IMR-90 (cell line): ENCODE measurements around the gene CDT1. TPM values are rescaled to one million over a fixed set of nuclear protein-coding genes. Genes with fewer than 3 reads are reported as not detected.

Experiments
- ATAC-seq: fragments of 200-7000 bp; cut with Tn5 transposase; 2 replicates; pipeline ENCODE4 v1.9.1; 2020; ENCODE audit warnings: low read depth, mild to moderate bottlenecking, moderate library complexity
- BruUV-seq: library from RNA; stranded (reverse); fragments of 400-500 nt; replicated peaks from 2 replicates; lab custom pipeline; 2021; lab: Mats Ljungman, UMichigan
- CTCF ChIA-PET: fragments of 300-600 bp; formaldehyde crosslinking; extraction: SDS; loops from one replicate; lab custom pipeline; 2021; ENCODE audit warnings: antibody characterized with exemption; lab: Yijun Ruan, JAX
- POLR2A ChIA-PET: fragments of 300-600 bp; sonication (Branson Sonifier 250); formaldehyde crosslinking; loops from one replicate; lab custom pipeline; 2022; ENCODE audit warnings: antibody characterized with exemption; ENCODE audit not compliant: unreplicated experiment; lab: Charles Lee
- DNase-seq: peaks from one replicate; pipeline ENCODE4 v3.0.0; 2013
- H2AFZ ChIP-seq: replicated peaks from 2 replicates; pipeline ENCODE3; 2013; ENCODE audit warnings: low read length, mild to moderate bottlenecking; ENCODE audit not compliant: poor library complexity
- H2AK5ac ChIP-seq: 2 replicates; pipeline ENCODE4 v1.6.1; 2013; ENCODE audit warnings: low read depth, low read length, inconsistent platforms
- H2AK9ac ChIP-seq: replicated peaks from 2 replicates; pipeline ENCODE3; 2013; ENCODE audit warnings: mild to moderate bottlenecking, low read depth, low read length, moderate library complexity; ENCODE audit not compliant: poor library complexity
- H2BK120ac ChIP-seq: 2 replicates; pipeline ENCODE4 v1.6.1; 2013; ENCODE audit warnings: low read depth, low read length, inconsistent platforms
- H2BK15ac ChIP-seq: 3 replicates; pipeline ENCODE4 v1.6.1; 2013; ENCODE audit warnings: low read depth, low read length, inconsistent platforms
- H2BK20ac ChIP-seq: 2 replicates; pipeline ENCODE4 v1.6.1; 2013; ENCODE audit warnings: low read depth, mild to moderate bottlenecking, inconsistent platforms, low read length, moderate library complexity
- H2BK5ac ChIP-seq: 2 replicates; pipeline ENCODE4 v1.6.1; 2013; ENCODE audit warnings: mild to moderate bottlenecking, low read depth, low read length, inconsistent platforms; ENCODE audit not compliant: poor library complexity, severe bottlenecking
- H3K14ac ChIP-seq: replicated peaks from 2 replicates; pipeline ENCODE4 v1.6.1; 2013; ENCODE audit warnings: low read depth, low read length, inconsistent platforms
- H3K18ac ChIP-seq: 2 replicates; pipeline ENCODE4 v1.6.1; 2013; ENCODE audit warnings: low read depth, low read length, control low read depth
- H3K23ac ChIP-seq: 2 replicates; pipeline ENCODE4 v1.6.1; 2013; ENCODE audit warnings: low read depth, low read length, inconsistent platforms
- H3K27ac ChIP-seq: 2 replicates; pipeline ENCODE4 v1.5.1; 2013; ENCODE audit warnings: mild to moderate bottlenecking, control low read depth, low read length; ENCODE audit not compliant: insufficient read depth
- H3K27me3 ChIP-seq: 2 replicates; pipeline ENCODE4 v1.6.1; 2013; ENCODE audit warnings: low read length; ENCODE audit not compliant: control insufficient read depth, insufficient read depth
- H3K36me3 ChIP-seq: 2 replicates; pipeline ENCODE4 v1.6.1; 2013; ENCODE audit warnings: low read length, mixed read lengths; ENCODE audit not compliant: control insufficient read depth, insufficient read depth
- H3K4ac ChIP-seq: 2 replicates; pipeline ENCODE4 v1.6.1; 2013; ENCODE audit warnings: low read depth, low read length, inconsistent platforms
- H3K4me1 ChIP-seq: 2 replicates; pipeline ENCODE4 v1.6.1; 2013; ENCODE audit warnings: low read length, mixed read lengths; ENCODE audit not compliant: control insufficient read depth, insufficient read depth
- H3K4me2 ChIP-seq: 2 replicates; pipeline ENCODE4 v1.6.1; 2013; ENCODE audit warnings: low read depth, mild to moderate bottlenecking, control low read depth, low read length, moderate library complexity
- H3K4me3 ChIP-seq: 2 replicates; pipeline ENCODE4 v1.5.1; 2013; ENCODE audit warnings: low read depth, mild to moderate bottlenecking, control low read depth, low read length, moderate library complexity; ENCODE audit not compliant: insufficient read depth
- H3K56ac ChIP-seq: 2 replicates; pipeline ENCODE4 v1.6.1; 2013; ENCODE audit warnings: low read length, inconsistent platforms; ENCODE audit not compliant: insufficient read depth; ENCODE audit errors: extremely low read depth
- H3K79me1 ChIP-seq, 2 experiments: 2 replicates each; pipeline ENCODE4 v1.6.1; 2013; ENCODE audit warnings: low read length in 2 of 2, inconsistent platforms in 1 of 2, low read depth in 1 of 2
- H3K9ac ChIP-seq: 2 replicates; pipeline ENCODE4 v1.6.1; 2013; ENCODE audit warnings: low read depth, low read length, control low read depth
- H3K9me1 ChIP-seq: 2 replicates; pipeline ENCODE4 v1.6.1; 2013; ENCODE audit warnings: low read length, inconsistent platforms; ENCODE audit not compliant: insufficient read depth
- H3K9me3 ChIP-seq: 2 replicates; pipeline ENCODE4 v1.6.1; 2013; ENCODE audit warnings: low read length; ENCODE audit not compliant: control insufficient read depth, insufficient read depth
- H4K20me1 ChIP-seq: 2 replicates; pipeline ENCODE4 v1.6.1; 2013; ENCODE audit warnings: low read length, inconsistent platforms; ENCODE audit not compliant: insufficient read depth
- H4K5ac ChIP-seq: 2 replicates; pipeline ENCODE4 v1.6.1; 2013; ENCODE audit warnings: mild to moderate bottlenecking, low read depth, low read length, control low read depth
- H4K8ac ChIP-seq, 2 experiments: 2 replicates each; pipeline ENCODE4 v1.6.1; 2013; ENCODE audit warnings: low read depth in 2 of 2, low read length in 2 of 2, control low read depth in 1 of 2, inconsistent platforms in 1 of 2
- H4K91ac ChIP-seq: 2 replicates; pipeline ENCODE4 v1.6.1; 2013; ENCODE audit warnings: low read depth, low read length, inconsistent platforms; ENCODE audit not compliant: insufficient read depth
- MAZ ChIP-seq: IDR thresholded peaks from 2 replicates; pipeline ENCODE4 v1.6.1; 2012; ENCODE audit warnings: low read depth, mild to moderate bottlenecking, low read length, improper control_type of control experiment, moderate library complexity, borderline replicate concordance
- POLR2A ChIP-seq: IDR thresholded peaks from 2 replicates; pipeline ENCODE4 v1.6.1; 2012; ENCODE audit warnings: mild to moderate bottlenecking, low read depth, low read length
- RAD21 ChIP-seq: IDR thresholded peaks from 2 replicates; pipeline ENCODE4 v1.6.1; 2012; ENCODE audit warnings: low read length, improper control_type of control experiment
- WGBS, 2 experiments: methylation state at CpG; one replicate each; pipeline versions ENCODE4 v1.1.5 to v1.1.7; 2013; ENCODE audit warnings: missing lambda C conversion rate in 2 of 2; ENCODE audit not compliant: insufficient read length in 1 of 2; ENCODE audit errors: extremely low coverage in 2 of 2; 5-methylcytosine and 5-hydroxymethylcytosine counted together
- dilution Hi-C: fragments of 300-500 bp; cut with HindIII; formaldehyde crosslinking; loops from one replicate; pipeline ENCODE4 v1.14.3; 2018; ENCODE audit warnings: low sequenced_read_pairs; ENCODE audit not compliant: unreplicated experiment
- in situ Hi-C: fragments of 300-500 bp; cut with MboI; formaldehyde crosslinking; loops from 3 replicates; pipeline ENCODE4 v1.14.3; 2019; ENCODE audit warnings: low sequenced_read_pairs, inconsistent platforms, mixed read lengths
- intact Hi-C: fragments of 100-400 bp; cut with micrococcal nuclease; formaldehyde crosslinking; loops from 2 replicates; pipeline ENCODE4 v1.10.0; 2022
- polyA plus RNA-seq, 3 experiments: library from polyadenylated mRNA; depleted of rRNA; stranded (reverse); fragments of >200 nt; gene quantifications; 2 replicates each; pipeline ENCODE4 v1.2.3, GENCODE V29; 2012; ENCODE audit warnings: low replicate concordance in 1 of 3
- total RNA-seq: library from RNA; depleted of rRNA; stranded (reverse); fragments of >200 nt; gene quantifications from 2 replicates; pipeline ENCODE4 v1.2.3, GENCODE V29; 2012

CDT1 gene
- total and polyA plus RNA-seq, 2 of the 4 experiments (the other 2 are of a cell fraction), result 3.2 to 11.8 TPM

GRCh38 chr16:88759976-88760350 is 43.6 kb upstream of the CDT1 start:
- WGBS, 2 experiments, result 100% methylated on average over 2 of the region's 22 CpGs; no CpG with 5 or more reads in 1 of the 2 experiments
- Histone ChIP-seq H2BK120ac (no peak overlapping the region), H4K20me1 (peaks cover 96% of the 10 kb centered on the region)

More at GRCh38 chr16:88759976-88760350, 43.6 kb upstream of the CDT1 start:
- Histone ChIP-seq H3K36me3 (peaks cover 5% of the 10 kb centered on the region), H2BK15ac (no peak overlapping the region), H3K4me3 (no peak overlapping the region), H3K56ac (no peak overlapping the region), H4K91ac (no peak overlapping the region), H3K27ac (no peak overlapping the region), H2BK20ac (no peak overlapping the region), H3K4me2 (no peak overlapping the region), H3K9ac (no peak overlapping the region), H3K4ac (peak overlapping the region; percentile 39), H2AK5ac (no peak overlapping the region), H3K18ac (no peak overlapping the region), H3K14ac (no peak overlapping the region), H2AFZ (no peak overlapping the region), H2AK9ac (no peak overlapping the region), H3K4me1 (peaks cover 33% of the 10 kb centered on the region), H3K9me3 (no peaks in the 10 kb centered on the region), H4K5ac (peak overlapping the region; percentile 69; the same call in 1 of the 2 replicates), H3K79me1 (peaks cover 18 to 91% of the 10 kb centered on the region in 2 experiments; a peak in 3 of 4 replicates), H3K9me1 (peaks cover 18% of the 10 kb centered on the region), H2BK5ac (peak overlapping the region; percentile 78), H4K8ac (peak overlapping the region; percentile 3 to 81; a peak in 2 of 4 replicates), H3K23ac (no peak overlapping the region), H3K27me3 (no peaks in the 10 kb centered on the region)
- CTCF ChIA-PET, result interaction anchor here (1.3 to 2.2 kb wide), 2 partner anchors 9 to 22 kb away, joined by 3 to 5 read pairs; no protein-coding TSS in a partner anchor
- ATAC-seq (no peak), DNase-seq (no peak)
- intact Hi-C loops, result no loop called here
- dilution Hi-C loops, result no loop called here
- no peak for TF ChIP-seq POLR2A
- no peak for TF ChIP-seq MAZ
- no peak for TF ChIP-seq RAD21
- no TSS peak for BruUV-seq
- in situ Hi-C loops, result no loop called here
- POLR2A ChIA-PET, result no interaction called here
